VCaP (cell line): Measurements from ENCODE around the gene KCNIP4.
A peak's percentile ranks its signal among the peaks of the same experiment; 100 is the strongest.

Experiments
- H3K27ac ChIP-seq: fragments of 450-650 bp; 2 replicates; pipeline ENCODE4 v1.5.1; 2017
- CTCF ChIP-seq: fragments of 450-650 bp; conservative IDR thresholded peaks from 2 replicates; pipeline ENCODE4 v1.5.1; 2017; ENCODE audit warnings: mild to moderate bottlenecking, moderate library complexity

The KCNIP4 gene

GRCh38 chr4:21792736-21793135 lies 155.8 kb downstream of the KCNIP4 start:
- TF ChIP-seq CTCF: no peak
- no peak overlapping the region for H3K27ac ChIP-seq

GRCh38 chr4:21790438-21791029 lies 158.0 kb downstream of the KCNIP4 start:
- TF ChIP-seq CTCF: peak; percentile 61
- H3K27ac ChIP-seq: no peak overlapping the region

GRCh38 chr4:21780148-21780547 lies 168.4 kb downstream of the KCNIP4 start:
- TF ChIP-seq CTCF: no peak
- no peak overlapping the region for H3K27ac ChIP-seq

GRCh38 chr4:21778702-21779101 lies 169.9 kb downstream of the KCNIP4 start:
- no peak overlapping the region for H3K27ac ChIP-seq
- TF ChIP-seq CTCF: no peak

GRCh38 chr4:21775703-21776102 lies 172.9 kb downstream of the KCNIP4 start:
- no peak overlapping the region for H3K27ac ChIP-seq
- no peak for TF ChIP-seq CTCF

- no peak overlapping the region for H3K27ac ChIP-seq
- TF ChIP-seq CTCF: no peak
These were observed 179.0 kb downstream of the KCNIP4 start for GRCh38 chr4:21769404-21770147.

- no peak overlapping the region for H3K27ac ChIP-seq
- peak; percentile 83 for TF ChIP-seq CTCF
These were observed 179.9 kb downstream of the KCNIP4 start for GRCh38 chr4:21768349-21769310.
